Progenitor cell of endocrine pancreas (in vitro differentiated cells): ENCODE measurements around the gene HEXA. TPM values are rescaled to one million over a fixed set of nuclear protein-coding genes. Genes with fewer than 3 reads are reported as not detected.
A peak's percentile ranks its signal among the peaks of the same experiment; 100 is the strongest.

Experiments used
- DNase-seq: peaks from one replicate; pipeline ENCODE4 v3.0.0; 2021; ENCODE audit warnings: low spot score; ENCODE audit not compliant: unreplicated experiment
- H3K27ac Mint-ChIP-seq: 2 replicates; pipeline ENCODE4 v1.8.0; 2021; ENCODE audit warnings: mild to moderate bottlenecking, moderate library complexity, mixed read lengths
- H3K27me3 Mint-ChIP-seq: 2 replicates; pipeline ENCODE4 v1.8.0; 2021; ENCODE audit warnings: mixed read lengths
- H3K36me3 Mint-ChIP-seq: 2 replicates; pipeline ENCODE4 v1.8.0; 2022; ENCODE audit warnings: mixed read lengths; ENCODE audit not compliant: insufficient read depth
- H3K4me1 Mint-ChIP-seq: 2 replicates; pipeline ENCODE4 v1.8.0; 2021; ENCODE audit warnings: low read depth, mixed read lengths
- H3K4me3 Mint-ChIP-seq: 2 replicates; pipeline ENCODE4 v1.8.0; 2021; ENCODE audit warnings: low read depth, mild to moderate bottlenecking, moderate library complexity, mixed read lengths
- H3K9me3 Mint-ChIP-seq: 2 replicates; pipeline ENCODE4 v1.8.0; 2021; ENCODE audit warnings: low read depth, mixed read lengths
- CTCF ChIP-seq: fragments of 200-600 bp; sonication (generic); IDR thresholded peaks from one replicate; pipeline ENCODE4 v1.5.0; 2021; ENCODE audit warnings: antibody characterized with exemption, mild to moderate bottlenecking; ENCODE audit not compliant: unreplicated experiment
- total RNA-seq: library from RNA; stranded (reverse); gene quantifications from 2 replicates; pipeline ENCODE4 v1.2.1, GENCODE V29; 2021

HEXA gene
- total RNA-seq, 1 donor from 2014 or later: 67.4 TPM

- Mint-ChIP-seq H3K4me3 (no peak overlapping the region), H3K9me3 (no peaks in the 10 kb centered on the region), H3K27ac (no peak overlapping the region), H3K4me1 (no peaks in the 10 kb centered on the region), H3K27me3 (peaks cover 52% of the 10 kb centered on the region), H3K36me3 (no peaks in the 10 kb centered on the region)
- TF ChIP-seq CTCF: no peak
- DNase-seq: no peak
These were observed 61.9 kb downstream of the HEXA start for GRCh38 chr15:72313881-72314280.

GRCh38 chr15:72313448-72313840 is 62.4 kb downstream of the HEXA start:
- TF ChIP-seq CTCF: no peak
- no peaks in the 10 kb centered on the region for H3K36me3 Mint-ChIP-seq
- no peak overlapping the region for H3K4me3 Mint-ChIP-seq
- no peak for DNase-seq
- peaks cover 48% of the 10 kb centered on the region for H3K27me3 Mint-ChIP-seq
- no peaks in the 10 kb centered on the region for H3K9me3 Mint-ChIP-seq
- H3K27ac Mint-ChIP-seq: no peak overlapping the region
- H3K4me1 Mint-ChIP-seq: no peaks in the 10 kb centered on the region

GRCh38 chr15:72312605-72313447 is 63.0 kb downstream of the HEXA start:
- Mint-ChIP-seq H3K9me3 (no peaks in the 10 kb centered on the region), H3K36me3 (no peaks in the 10 kb centered on the region), H3K4me3 (no peak overlapping the region), H3K4me1 (no peaks in the 10 kb centered on the region), H3K27ac (no peak overlapping the region), H3K27me3 (peaks cover 44% of the 10 kb centered on the region)
- peak; percentile 80 for TF ChIP-seq CTCF
- DNase-seq: peak; percentile 52

GRCh38 chr15:72307026-72307425 is 68.8 kb downstream of the HEXA start:
- Mint-ChIP-seq H3K4me1 (no peaks in the 10 kb centered on the region), H3K9me3 (no peaks in the 10 kb centered on the region), H3K4me3 (no peak overlapping the region), H3K27me3 (peaks cover 36% of the 10 kb centered on the region), H3K36me3 (no peaks in the 10 kb centered on the region), H3K27ac (no peak overlapping the region)
- no peak for TF ChIP-seq CTCF
- no peak for DNase-seq

GRCh38 chr15:72306211-72306785 is 69.5 kb downstream of the HEXA start:
- DNase-seq: no peak
- Mint-ChIP-seq H3K27ac (no peak overlapping the region), H3K27me3 (peaks cover 36% of the 10 kb centered on the region), H3K36me3 (no peaks in the 10 kb centered on the region), H3K4me1 (no peaks in the 10 kb centered on the region), H3K9me3 (no peaks in the 10 kb centered on the region), H3K4me3 (no peak overlapping the region)
- TF ChIP-seq CTCF: no peak
